ENCODE results near the gene TPSG1.

TPSG1 gene

GRCh38 chr16:1218930-1219611 is 6.0 kb downstream of the TPSG1 start:
- no peak for DNase-seq (ENCODE audit: low read depth, low spot score)
- H3K4me3 ChIP-seq (ENCODE audit: low read length): no peak overlapping the region

- no peak overlapping the region for H3K4me3 ChIP-seq (ENCODE audit: low read length)
- no peak for DNase-seq (ENCODE audit: low read depth, low spot score)
Measured at GRCh38 chr16:1218061-1218929, 6.8 kb downstream of the TPSG1 start.

- no peak overlapping the region for H3K4me3 ChIP-seq (ENCODE audit: low read length)
- DNase-seq (ENCODE audit: low read depth, low spot score): no peak
Measured at GRCh38 chr16:1217526-1217925, 7.5 kb downstream of the TPSG1 start.

- H3K4me3 ChIP-seq (ENCODE audit: low read length): no peak overlapping the region
- no peak for DNase-seq (ENCODE audit: low read depth, low spot score)
Measured at GRCh38 chr16:1216681-1217400, 8.2 kb downstream of the TPSG1 start.

- no peak overlapping the region for H3K4me3 ChIP-seq (ENCODE audit: low read length)
- no peak for DNase-seq (ENCODE audit: low read depth, low spot score)
Measured at GRCh38 chr16:1216296-1216619, 8.8 kb downstream of the TPSG1 start.

- DNase-seq (ENCODE audit: low read depth, low spot score): no peak
- H3K4me3 ChIP-seq (ENCODE audit: low read length): no peak overlapping the region
Measured at GRCh38 chr16:1215574-1216295, 9.3 kb downstream of the TPSG1 start.

GRCh38 chr16:1214719-1215118 is 10.3 kb downstream of the TPSG1 start:
- no peak overlapping the region for H3K4me3 ChIP-seq (ENCODE audit: low read length)
- no peak for DNase-seq (ENCODE audit: low read depth, low spot score)

GRCh38 chr16:1213796-1214372 is 11.2 kb downstream of the TPSG1 start:
- no peak overlapping the region for H3K4me3 ChIP-seq (ENCODE audit: low read length)
- no peak for DNase-seq (ENCODE audit: low read depth, low spot score)

- no peak overlapping the region for H3K4me3 ChIP-seq (ENCODE audit: low read length)
- no peak for DNase-seq (ENCODE audit: low read depth, low spot score)
Measured at GRCh38 chr16:1213231-1213630, 11.8 kb downstream of the TPSG1 start.

GRCh38 chr16:1212616-1213194 is 12.4 kb downstream of the TPSG1 start:
- no peak overlapping the region for H3K4me3 ChIP-seq (ENCODE audit: low read length)
- DNase-seq (ENCODE audit: low read depth, low spot score): no peak

- no peak overlapping the region for H3K4me3 ChIP-seq (ENCODE audit: low read length)
- no peak for DNase-seq (ENCODE audit: low read depth, low spot score)
Measured at GRCh38 chr16:1211451-1212268, 13.4 kb downstream of the TPSG1 start.

GRCh38 chr16:1210461-1210860 is 14.6 kb downstream of the TPSG1 start:
- H3K4me3 ChIP-seq (ENCODE audit: low read length): no peak overlapping the region
- DNase-seq (ENCODE audit: low read depth, low spot score): no peak

GRCh38 chr16:1209081-1209480 is 16.0 kb downstream of the TPSG1 start:
- DNase-seq (ENCODE audit: low read depth, low spot score): no peak
- H3K4me3 ChIP-seq (ENCODE audit: low read length): no peak overlapping the region

- peak; percentile 77 for DNase-seq (ENCODE audit: low read depth, low spot score)
- peak overlapping the region; percentile 52 for H3K4me3 ChIP-seq (ENCODE audit: low read length)
Measured at GRCh38 chr16:1208239-1208830, 16.7 kb downstream of the TPSG1 start.

GRCh38 chr16:1206786-1207185 is 18.3 kb downstream of the TPSG1 start:
- peak; percentile 80 for DNase-seq (ENCODE audit: low read depth, low spot score)

GRCh38 chr16:1206326-1206725 is 18.7 kb downstream of the TPSG1 start:
- no peak for DNase-seq (ENCODE audit: low read depth, low spot score)

More at GRCh38 chr16:1206786-1207185, 18.3 kb downstream of the TPSG1 start:
- peak overlapping the region; percentile 52 for H3K4me3 ChIP-seq (ENCODE audit: low read length)

GRCh38 chr16:1204933-1205332 is 20.1 kb downstream of the TPSG1 start:
- H3K4me3 ChIP-seq (ENCODE audit: low read length): no peak overlapping the region
- no peak for DNase-seq (ENCODE audit: low read depth, low spot score)

More at GRCh38 chr16:1206326-1206725, 18.7 kb downstream of the TPSG1 start:
- no peak overlapping the region for H3K4me3 ChIP-seq (ENCODE audit: low read length)
